ENCODE results near the gene FRMD1.

FRMD1 gene

GRCh38 chr6:168050881-168051586 is 28.0 kb downstream of the FRMD1 start:
- TF ChIP-seq CTCF (IDR thresholded peaks at IDR 0.05; ENCODE audit: extremely low read depth, missing control alignments) = no peak
- DNase-seq (ENCODE audit: low spot score) = no peak

DNA sequence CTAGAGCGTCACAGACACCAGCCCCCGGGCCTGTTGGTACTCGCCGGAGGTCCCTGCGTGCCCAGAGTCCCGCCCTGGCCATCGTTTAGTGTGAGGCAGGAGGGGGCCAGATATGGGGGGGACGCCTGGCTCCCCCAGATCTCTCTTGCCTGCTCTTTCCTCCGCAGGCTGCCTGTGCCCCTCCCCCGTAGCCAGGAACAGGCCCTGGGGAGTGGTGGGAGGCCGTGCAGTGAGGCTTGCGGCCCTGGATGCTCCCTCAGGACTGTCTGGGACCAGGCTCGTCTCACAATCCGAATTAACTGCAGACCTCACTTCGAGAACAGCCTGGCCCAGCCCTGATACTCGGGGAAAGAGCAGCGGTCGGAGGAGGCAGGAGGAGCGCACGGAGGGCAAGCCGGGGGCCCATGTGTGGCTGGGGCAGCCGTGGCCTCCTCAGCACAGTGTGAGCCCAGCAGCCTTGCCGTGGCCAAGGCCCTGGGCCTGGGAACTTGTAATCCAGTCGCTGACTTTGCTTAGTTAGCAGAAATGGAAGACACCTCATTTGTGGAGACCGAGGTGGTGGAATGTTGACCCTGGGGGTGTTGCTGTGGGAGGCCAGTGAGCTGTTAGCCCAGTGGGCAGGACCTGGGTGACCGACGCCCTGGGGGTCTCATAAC is 28.7 kb downstream of the FRMD1 start:
- TF ChIP-seq CTCF (IDR thresholded peaks at IDR 0.05; ENCODE audit: extremely low read depth, missing control alignments) = no peak
- no peak for DNase-seq (ENCODE audit: low spot score)

DNA sequence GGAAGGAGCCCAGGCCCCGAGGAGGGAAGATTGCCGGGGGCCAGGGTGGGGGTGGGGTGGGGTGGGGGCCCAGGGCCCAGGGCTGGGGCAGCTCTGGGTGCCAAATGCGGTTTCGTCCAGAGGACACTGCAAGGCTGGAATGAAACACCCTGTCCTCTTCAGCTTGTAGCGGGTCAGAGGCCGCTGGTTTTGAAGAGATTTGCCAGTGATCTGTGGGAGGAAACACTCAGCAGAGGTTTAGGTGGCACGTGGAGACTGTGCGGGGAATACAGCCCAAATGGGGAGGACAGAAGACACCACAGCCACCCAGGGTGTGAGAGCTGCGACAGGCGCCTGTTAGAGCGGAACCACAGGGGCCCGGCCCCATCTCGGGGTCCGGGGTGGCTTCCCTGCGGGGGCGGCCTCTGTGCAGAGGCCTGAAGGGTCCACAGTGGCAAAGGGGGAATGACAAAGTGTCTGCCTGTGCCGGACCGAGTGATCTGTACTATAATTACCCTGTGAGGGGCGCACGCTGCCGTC is 29.2 kb downstream of the FRMD1 start:
- no peak for TF ChIP-seq CTCF (IDR thresholded peaks at IDR 0.05; ENCODE audit: extremely low read depth, missing control alignments)
- no peak for DNase-seq (ENCODE audit: low spot score)

GRCh38 chr6:168049277-168049676 is 29.7 kb downstream of the FRMD1 start:
- DNase-seq (ENCODE audit: low spot score) = no peak
- no peak for TF ChIP-seq CTCF (IDR thresholded peaks at IDR 0.05; ENCODE audit: extremely low read depth, missing control alignments)

DNA sequence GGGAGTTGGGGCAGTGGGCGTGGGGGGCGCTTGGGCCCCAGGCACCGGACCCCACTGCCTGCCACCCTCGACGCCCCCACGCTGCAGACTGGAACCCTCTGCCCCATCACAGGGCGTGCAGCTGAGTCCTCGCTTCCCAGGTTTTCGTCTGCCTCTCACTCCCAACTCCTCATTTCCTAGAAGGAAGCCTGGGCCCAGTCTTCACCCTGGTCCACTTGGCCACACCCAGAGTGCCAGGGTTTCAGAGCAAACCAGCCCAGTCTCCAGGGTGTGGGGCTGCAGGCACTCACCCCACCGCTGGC is 30.3 kb downstream of the FRMD1 start:
- no peak for DNase-seq (ENCODE audit: low spot score)
- no peak for TF ChIP-seq CTCF (IDR thresholded peaks at IDR 0.05; ENCODE audit: extremely low read depth, missing control alignments)

DNA sequence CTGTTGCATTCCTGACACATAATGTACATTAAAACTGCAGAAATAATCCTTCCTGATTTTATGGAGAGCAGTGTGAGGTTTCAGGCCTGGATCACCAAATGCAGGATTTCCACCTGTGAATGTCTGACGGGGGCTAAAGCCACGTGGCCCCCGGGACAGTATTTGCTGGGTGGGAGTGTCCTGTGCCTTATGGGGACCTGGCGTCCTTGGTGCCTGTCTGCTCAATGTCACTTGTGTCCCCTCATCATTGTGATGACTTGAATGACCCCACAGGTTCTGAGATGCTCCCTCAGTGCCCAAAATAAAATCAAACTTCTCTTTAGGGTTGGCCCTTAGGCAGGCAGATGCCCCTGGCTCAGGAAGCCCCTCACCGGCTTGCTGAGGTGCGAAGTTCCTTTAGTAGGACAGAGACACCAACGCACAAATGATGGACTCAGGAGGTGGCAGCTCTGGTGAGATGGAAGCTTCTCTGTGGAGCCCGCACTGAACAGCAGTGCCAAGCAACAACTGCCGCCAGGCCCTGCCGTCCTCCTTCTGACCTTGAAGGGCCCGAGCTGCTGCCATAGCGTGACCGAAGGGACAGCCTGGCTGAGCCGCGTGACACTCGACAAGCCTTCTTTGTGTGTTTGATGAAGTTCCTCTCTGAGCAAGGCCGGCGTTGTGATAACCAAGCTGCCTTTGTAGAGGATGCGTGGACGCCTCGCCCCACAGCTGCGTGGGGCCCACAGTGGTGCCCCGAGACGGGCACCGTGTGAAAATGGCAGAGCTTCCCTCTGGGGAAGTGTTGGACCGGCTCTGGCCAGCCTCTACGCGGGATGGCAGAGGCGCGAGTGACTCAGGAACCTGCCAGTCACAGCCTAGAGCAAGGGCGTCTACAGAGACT is 30.9 kb downstream of the FRMD1 start:
- TF ChIP-seq CTCF (IDR thresholded peaks at IDR 0.05; ENCODE audit: extremely low read depth, missing control alignments) = no peak

DNA sequence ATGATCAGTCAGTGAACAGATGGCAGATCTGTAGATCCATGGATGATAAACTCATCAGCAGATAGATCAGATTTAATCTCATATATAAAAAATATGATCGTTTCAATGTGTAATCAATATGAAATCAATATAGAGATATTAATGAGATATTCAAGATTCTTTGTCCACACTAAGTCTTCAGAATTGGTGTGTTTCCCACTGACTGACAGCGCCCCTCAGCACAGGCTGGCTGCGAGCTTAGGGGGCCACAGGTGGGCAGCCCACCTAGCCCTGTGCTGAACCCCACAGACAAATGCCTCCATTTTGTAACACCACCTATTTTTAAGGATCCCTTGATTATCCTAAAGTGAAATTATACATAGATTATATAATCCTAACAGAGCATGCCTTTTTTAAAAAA is 32.3 kb downstream of the FRMD1 start:
- no peak for DNase-seq (ENCODE audit: low spot score)
- no peak for TF ChIP-seq CTCF (IDR thresholded peaks at IDR 0.05; ENCODE audit: extremely low read depth, missing control alignments)

More for the DNA sequence above, 30.9 kb downstream of the FRMD1 start:
- no peak for DNase-seq (ENCODE audit: low spot score)
